ENCODE measurements around the gene BPIFB6.

BPIFB6 gene

GRCh38 chr20:33016581-33017109 lies 14.8 kb upstream of the BPIFB6 start:
- no peak for DNase-seq

GRCh38 chr20:33017542-33017941 lies 13.9 kb upstream of the BPIFB6 start:
- no peak for DNase-seq

GRCh38 chr20:33018169-33018931 lies 13.1 kb upstream of the BPIFB6 start:
- no peak for DNase-seq

- no peak for DNase-seq
Observed at GRCh38 chr20:33019465-33020277, 11.8 kb upstream of the BPIFB6 start.

GRCh38 chr20:33020278-33021161 lies 10.9 kb upstream of the BPIFB6 start:
- no peak for DNase-seq

- DNase-seq: no peak
Observed at GRCh38 chr20:33021879-33022278, 9.6 kb upstream of the BPIFB6 start.

- DNase-seq: no peak
Observed at GRCh38 chr20:33022289-33022688, 9.2 kb upstream of the BPIFB6 start.

- no peak for DNase-seq
Observed at GRCh38 chr20:33022694-33023438, 8.6 kb upstream of the BPIFB6 start.

- DNase-seq: no peak
Observed at GRCh38 chr20:33023439-33024242, 7.8 kb upstream of the BPIFB6 start.

- DNase-seq: no peak
Observed at GRCh38 chr20:33024243-33024560, 7.2 kb upstream of the BPIFB6 start.

- DNase-seq: no peak
Observed at GRCh38 chr20:33024609-33025317, 6.7 kb upstream of the BPIFB6 start.

- DNase-seq: no peak
Observed at GRCh38 chr20:33025318-33025876, 6.1 kb upstream of the BPIFB6 start.

- no peak for DNase-seq
Observed at GRCh38 chr20:33026072-33026778, 5.2 kb upstream of the BPIFB6 start.

- DNase-seq: no peak
Observed at GRCh38 chr20:33026779-33027759, 4.4 kb upstream of the BPIFB6 start.

GRCh38 chr20:33027769-33028751 lies 3.4 kb upstream of the BPIFB6 start:
- DNase-seq: no peak

GRCh38 chr20:33028875-33029274 lies 2.6 kb upstream of the BPIFB6 start:
- DNase-seq: no peak

- no peak for DNase-seq
Observed at GRCh38 chr20:33030076-33030475, 1.4 kb upstream of the BPIFB6 start.

Measured in AML-193 (cell line).